Limb (tissue), 2 donors: ENCODE data around the gene GNG2.
A peak's percentile ranks its signal among the peaks of the same experiment; 100 is the strongest.

ENCODE experiments used
- DNase-seq, 2 donors: peaks; one replicate each; pipeline ENCODE4 v3.0.0-alpha.2; 2016; ENCODE audit errors: extremely low spot score in 2 of 2

Gene GNG2

DNA sequence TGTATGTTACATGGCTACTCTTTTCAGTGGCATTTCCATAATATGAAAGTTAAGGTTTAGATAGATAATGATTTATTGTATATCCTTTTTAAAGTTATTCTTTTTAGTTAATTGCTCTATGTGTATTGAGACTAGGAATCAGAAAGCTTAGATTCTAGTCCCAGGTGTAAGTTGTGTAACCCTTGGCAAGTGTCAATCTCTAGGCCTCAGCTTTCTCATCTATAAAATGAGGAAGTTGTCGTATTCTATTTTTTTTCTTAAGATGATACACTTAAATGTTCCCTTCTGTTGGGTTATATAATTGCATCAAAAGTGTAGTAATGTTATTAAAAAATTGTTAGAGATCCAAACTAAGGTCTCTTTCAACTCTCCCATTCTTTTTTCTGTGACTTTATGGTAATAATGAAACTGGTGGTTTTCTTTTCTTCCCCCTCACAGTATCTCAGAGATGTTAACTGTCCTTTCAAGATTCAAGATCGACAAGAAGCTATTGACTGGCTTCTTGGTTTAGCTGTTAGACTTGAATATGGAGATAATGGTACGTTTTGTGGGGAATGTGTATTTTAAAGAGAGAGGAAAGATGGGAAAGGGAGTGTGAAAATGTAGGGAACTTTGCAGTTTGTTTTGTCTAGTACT, 133.0 kb downstream of the GNG2 start:
- DNase-seq: no peak

DNA sequence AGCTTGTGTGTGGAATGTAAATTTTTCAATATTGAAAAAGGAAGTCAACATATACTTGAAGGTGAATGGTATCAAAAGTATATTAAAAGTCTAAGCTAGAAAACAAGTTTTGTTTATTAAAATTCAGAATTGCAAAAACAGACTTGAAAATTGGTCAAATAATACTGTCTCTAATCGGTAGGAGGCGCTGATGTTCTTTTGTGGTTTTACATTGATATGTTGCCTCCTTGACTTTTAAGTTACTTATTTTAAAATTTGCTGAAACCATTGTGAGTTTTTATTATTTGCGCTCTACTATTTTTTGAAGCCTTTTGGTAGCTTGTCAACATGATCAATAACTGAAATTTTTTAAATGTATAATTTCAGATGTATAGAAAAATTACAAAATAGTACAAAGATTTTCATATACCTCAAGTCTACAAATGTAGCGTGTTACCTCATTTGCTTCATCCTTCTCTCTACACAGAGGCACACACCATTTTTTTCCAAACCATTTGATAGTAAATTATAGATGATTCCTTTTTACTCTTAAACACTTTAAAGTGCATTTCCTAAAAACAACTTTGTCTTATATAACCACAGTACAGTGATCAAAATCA, 135.8 kb downstream of the GNG2 start:
- peak in 1 of 2 donors; percentile 34 for DNase-seq

DNA sequence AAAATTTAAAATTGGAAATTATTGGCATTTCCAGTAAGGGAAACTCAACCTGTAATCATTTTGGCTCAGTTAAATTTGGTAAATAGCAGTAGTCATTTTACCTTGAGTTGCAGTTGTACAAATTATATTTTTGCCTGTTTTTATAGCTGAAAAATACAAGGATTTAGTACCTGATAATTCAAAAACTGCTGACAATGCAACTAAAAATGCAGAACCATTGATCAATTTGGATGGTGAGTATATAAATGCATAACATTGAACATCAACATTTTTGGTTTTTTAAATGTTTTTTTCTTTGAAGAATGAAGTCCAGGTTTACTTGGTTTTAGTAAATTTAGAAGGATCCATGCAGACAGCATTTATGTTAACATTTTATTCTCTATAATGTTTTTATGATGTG, 137.9 kb downstream of the GNG2 start:
- no peak for DNase-seq

DNA sequence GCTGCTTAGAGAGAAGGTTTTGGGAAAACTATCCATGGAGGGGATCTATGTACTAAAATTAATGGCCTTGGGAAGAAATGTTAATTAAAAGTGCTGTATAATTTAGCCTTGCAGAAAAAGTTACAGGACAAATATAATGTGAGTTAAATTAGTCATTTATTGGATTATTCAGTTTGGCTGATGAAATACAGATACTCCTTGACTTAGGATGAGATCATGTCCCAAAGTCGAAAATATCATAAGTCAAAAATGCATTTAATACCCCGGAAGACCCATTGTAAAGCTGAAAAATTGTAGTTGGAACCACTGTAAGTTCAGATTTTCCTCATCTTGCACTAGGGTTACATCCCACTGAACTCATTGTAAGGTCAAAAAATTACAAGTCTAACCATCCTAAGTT, 138.7 kb downstream of the GNG2 start:
- DNase-seq: no peak

DNA sequence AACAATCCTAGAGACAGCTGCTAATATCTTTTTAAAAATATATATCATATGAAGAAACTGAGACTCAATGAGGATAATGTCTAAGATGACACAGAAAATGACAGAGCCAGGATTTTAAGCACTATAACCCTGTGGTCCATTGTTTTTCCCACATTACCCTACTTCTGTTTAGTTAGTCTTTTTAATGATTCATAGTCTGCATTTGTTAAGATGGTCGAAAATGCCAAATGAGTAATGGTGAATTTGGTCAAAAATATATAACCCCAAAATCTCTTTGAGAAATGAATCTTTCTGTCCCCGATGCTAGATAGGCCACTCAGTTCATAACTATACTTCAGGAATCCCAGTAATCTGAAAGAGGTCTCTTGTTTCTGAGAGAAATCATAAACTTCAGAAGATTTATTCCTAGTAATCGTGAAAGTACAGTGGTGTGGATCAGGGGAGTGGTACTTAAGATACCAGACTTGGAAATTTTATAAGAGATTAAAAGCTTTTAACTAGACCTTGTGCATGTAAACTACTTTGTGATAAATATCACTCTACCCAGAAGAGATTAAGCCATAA, 139.7 kb downstream of the GNG2 start:
- DNase-seq: no peak

DNA sequence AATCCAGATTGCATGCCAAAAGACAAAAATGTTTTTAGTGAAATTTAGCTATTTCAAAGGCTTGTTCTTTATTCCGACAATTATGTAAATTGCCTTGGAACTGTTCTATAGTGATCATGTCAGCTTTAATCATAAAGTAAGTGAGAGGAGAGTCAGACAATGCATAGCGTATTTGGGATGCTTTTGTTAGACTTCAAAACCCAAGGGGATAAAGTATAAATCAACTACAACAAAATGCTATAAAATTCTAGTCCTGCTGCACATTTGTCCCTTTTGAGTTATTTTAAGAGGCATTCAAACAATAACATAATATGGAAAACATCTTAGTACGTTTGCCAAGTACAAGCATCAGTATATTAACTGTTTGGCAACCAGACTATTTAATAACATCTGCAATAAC, 140.3 kb downstream of the GNG2 start:
- DNase-seq: peak in 1 of 2 donors; percentile 58

DNA sequence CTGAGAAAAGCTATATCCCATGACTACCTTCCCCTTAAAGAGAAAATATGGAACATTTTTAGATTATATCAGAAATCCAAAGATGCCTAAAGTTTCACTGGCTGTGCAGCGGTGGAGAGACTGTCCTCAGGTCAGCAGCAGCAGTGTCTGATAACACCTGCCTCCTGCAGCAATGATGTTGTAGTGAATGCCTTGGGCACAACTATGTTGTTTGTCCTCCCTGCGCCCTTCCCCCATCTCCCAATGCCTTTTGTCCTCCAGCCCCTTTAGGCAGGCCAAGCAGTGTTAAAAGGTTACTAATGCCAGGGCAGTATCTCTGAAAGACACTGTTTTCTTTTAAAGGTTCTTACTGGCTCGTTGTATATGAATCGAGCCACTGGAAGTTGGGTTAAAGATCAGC, 142.1 kb downstream of the GNG2 start:
- DNase-seq: no peak

DNA sequence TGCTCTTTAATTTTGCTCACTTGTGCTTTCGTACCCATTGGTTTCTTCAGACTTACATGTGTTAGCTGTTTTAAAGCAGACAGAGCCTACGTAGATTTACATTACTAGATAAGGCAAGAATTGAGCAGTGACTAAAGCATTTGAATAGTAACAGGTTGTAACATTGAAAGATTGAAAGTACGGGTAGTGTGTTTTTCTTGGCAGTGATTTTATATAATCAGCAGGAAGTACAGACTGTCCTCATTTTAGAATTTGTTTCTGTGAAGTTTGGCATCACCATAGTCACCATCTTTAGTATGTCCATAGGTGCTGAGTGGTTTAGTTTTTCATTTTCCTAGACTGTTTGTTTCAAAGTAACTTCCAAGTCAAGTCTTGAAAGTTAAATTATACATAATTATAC, 142.9 kb downstream of the GNG2 start:
- no peak for DNase-seq

DNA sequence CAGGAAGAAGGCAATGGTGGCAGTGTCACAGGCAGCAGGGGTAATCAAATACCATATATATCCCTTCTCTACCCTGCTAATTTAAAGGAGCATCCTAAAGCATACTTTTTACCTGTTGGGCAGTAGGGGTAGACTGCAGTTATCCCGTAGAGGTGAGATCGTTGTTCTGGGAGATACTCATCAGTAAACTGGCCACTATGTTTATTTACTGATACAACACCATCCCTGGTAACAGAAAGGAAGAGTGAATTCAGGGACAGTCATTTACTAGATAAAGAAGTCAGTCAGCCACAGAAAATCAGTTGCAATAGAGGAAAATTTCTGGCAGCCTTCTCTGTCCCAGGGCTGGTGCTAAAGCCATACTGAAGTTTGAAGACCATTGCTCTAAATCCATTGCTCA, 145.2 kb downstream of the GNG2 start:
- DNase-seq: no peak

DNA sequence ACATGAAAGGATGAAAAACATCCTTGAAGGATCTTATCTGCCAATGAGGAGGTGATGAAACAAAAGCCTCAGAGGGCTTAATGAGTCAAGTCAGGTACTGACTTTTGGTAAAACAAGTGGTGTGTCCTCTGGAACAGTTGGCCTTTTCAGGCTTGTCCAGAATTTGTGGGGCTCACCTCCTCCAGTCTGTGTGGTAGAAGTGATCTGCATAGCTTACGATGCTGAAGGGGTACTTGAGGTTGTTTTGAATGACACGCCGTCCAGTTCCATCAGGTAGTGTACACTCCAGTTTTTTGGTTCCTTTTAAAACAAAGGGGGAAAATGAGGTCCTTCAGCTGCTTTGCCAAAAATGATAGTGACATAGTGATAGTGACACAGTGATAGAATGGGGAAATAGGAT, 145.9 kb downstream of the GNG2 start:
- DNase-seq: no peak

DNA sequence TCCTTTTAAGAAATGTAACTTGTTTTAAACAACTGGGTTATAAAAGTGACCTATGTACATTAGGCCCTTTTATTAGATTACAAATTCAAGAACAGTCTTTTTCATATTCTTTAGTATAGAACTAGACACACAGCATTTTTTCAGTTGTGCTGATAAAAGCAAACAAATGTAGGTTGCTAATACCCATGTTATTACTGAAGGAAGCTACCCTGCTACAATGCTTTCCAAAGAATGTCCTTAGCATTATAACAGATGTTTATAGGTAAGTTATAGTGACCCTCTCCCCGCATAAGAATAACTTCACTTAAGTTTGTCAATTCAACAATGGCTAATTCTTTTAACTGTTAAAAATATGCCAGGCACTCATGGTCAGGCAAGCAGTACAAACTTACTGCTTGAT, 146.8 kb downstream of the GNG2 start:
- no peak for DNase-seq

DNA sequence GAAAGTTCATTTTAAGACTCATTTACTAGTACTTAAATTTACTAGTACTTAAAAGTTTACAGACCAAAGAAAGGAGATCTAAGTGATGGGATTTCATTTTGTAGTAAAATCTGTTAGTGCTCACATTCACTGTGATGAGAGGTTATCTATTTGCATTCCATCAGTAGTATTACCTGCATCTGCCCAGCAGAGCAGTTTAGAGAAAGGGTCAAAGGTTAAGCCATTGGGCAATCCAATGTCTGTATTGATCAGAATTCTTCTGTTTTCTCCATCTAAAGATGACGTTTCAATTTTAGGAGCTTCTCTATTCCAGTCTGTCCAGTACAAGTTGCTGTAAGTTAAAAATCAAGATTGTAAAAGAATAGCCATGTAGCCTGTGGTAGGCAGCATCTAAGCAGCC, 147.2 kb downstream of the GNG2 start:
- DNase-seq: no peak

DNA sequence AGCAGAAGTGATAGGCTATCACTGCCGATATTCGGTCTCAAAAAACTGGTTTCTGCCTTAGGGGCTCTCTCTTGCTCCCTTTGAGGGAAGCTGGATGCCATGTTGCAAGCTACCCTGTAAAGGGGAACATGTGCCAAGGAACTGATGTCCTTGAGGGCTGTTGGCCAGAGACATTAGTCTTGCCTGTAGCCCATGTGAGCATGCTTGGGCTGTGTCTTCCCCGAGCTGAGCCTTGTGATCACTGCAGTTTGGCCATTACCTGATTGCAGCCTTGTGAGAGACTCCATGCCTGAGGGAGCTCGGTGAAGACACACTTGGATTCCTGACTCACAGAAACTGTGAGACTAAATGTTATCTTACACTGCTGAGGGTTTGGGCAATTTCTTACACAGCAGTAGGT, 147.7 kb downstream of the GNG2 start:
- DNase-seq: no peak

DNA sequence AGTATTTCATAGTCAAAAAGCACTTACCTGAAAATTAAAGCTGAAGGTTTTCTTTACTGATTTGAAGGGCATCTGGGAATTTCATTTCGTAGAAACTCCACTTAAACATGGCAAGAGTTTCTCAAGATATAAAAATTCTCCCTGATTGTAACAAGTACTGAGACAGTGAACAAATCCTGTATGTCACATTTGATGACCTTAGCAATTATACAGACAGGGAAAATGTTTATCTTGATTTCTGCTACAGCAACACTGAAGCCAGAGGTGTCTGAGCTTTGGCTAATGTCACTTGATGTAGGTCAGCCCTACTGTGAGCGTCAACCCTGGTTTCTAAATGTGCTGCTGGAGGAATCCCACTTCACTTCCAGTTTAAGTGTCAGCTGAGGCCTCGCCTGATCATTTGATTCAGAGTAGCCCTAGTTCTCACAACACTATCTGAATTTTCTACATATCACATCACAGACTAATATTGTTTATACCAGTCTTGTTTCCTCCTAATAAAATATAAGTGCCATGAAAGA, 149.8 kb downstream of the GNG2 start:
- DNase-seq: no peak

DNA sequence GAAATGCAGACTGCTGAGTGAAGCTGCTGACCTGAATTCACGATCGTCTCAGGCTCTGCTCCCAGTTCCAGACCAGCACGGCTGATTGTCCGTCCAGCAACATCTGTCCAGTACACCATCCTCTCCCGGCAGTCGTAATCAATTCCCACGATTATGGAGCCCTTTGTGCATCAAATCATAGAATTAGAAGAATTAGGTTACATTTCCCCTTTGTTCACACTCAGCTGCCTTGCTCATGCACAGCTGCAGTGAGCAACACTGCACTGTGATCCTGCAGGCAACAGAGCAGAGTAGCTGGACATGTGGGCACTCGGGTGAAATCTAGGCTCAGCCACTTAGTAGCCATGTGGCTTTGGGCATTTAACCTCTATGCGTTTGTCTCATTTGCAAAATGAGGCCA, 151.1 kb downstream of the GNG2 start:
- DNase-seq: no peak

DNA sequence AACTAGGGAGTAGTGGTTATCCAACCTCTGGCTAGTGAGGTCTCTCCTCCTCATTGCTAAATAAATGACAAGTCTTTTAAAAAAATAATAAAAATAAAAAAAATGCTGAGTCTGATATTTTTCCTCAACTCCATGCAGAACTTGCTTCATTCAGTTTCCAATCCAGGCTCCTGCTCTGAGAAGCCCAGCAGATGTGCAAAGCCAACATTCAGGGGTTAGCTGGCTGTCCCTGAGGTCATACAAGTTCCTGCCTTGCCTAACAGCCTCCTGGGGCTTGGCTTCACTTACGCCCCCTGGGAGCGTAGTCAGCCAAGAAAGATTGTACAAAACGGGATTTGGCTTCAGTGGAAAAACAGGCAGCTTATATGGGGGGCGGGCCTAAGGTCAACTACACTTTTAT, 152.2 kb downstream of the GNG2 start:
- no peak for DNase-seq

DNA sequence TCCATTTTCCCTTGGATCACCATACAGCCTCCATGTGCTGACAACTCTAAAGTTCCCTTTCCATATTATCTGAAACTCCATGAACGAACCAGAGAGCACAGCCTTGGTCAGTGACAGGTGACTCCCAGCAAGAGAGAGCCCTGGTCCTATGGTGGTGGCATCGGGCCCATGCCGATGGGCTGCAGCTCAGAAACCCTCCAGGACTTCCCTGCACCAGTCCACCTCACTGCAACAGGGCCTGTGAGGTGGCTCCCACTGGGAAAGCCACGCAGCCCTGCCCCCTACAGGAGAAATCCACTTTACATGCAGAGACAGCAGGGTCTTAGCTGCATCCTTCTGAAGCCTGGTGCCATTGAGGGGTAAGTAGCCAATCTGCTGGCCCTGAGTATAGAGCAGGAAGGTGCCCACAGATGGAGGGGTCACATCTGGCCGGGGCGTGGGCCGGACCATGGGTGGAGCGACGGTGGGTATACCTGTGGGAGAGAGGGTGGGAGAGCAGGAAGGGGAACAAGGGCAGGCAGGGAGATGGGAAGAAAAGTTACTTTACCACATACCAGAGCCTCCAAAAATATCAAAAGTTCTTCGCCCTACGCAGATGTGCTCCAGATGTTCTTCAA, 153.7 kb downstream of the GNG2 start:
- no peak for DNase-seq

DNA sequence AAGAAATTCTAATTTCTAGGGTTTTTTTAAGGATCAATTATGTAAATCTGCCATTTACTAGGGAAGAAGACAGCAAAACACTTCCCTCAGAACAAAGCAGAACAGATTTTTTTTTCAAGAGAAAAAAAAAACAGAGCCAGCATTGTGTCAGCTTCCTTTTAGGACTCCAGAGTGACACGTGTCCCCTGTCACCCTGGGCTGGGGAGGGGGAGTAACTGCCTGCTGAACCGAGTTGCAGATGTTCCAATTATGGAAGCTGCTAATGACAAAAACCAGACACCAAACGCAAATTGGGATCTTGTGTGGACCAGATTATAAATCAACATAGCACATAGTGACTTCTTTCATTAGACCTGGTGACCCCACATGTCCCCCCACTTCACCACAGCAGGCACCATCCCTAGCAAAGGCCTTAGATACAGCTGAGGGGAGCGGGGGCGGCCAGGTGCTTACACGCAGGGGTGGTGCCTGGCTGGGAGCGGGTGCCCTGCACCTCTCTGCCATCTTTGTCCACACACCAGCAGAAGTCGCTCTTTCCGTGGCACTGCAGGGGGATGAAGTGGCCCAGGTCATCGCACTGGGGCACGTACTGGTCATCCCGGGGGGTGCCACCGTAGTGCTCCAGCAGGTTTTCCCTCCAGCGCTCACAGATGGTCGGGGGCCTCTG, 154.3 kb downstream of the GNG2 start:
- no peak for DNase-seq

DNA sequence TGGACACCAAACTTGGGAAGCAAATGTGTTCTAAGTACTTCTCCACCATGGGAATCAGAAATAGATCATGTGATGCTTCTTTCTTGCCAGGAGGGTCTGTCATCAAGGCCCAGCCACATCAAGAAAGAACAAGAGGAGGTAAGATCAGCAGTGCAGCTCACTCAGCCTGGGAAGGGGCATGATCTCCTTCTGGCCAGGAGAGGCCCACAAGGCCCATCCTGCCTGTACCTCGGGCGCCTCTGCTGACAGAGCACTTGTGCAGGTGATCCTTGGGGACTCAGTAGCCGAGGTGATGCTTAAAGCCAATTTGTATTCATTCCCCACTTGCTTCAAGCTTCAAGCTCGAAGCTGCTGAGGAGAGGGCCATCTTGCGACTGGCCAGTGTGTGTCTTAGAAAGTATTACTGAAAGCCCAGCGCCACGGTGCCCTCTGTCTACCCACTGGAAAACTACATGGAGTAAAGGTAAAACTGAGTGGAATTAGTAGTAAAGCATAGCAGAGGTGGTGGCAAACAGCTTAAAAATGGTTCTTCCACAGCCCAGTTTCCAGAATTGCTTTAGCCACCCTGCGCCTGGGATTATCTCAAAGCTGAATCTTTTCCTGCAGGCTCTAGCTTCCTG, 155.1 kb downstream of the GNG2 start:
- DNase-seq: no peak

DNA sequence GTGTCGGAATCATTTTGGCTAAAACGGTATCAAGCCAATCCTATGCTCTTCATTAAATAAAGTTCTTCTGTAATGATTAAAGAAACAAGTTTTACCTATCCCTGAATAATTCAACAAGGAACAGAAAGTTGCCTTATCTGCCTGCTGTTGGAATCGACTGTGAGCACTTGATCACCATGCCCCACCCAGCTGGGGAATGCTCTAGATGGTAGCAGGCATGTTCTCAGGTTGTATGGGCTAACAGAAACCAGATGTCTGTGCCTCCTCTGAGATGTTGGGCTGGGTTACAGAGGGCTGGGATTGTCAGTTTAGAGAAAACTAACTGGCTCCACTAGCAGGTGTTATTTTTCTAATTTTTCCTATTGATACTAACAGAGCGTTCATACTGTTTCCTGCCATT, 157.8 kb downstream of the GNG2 start:
- no peak for DNase-seq

DNA sequence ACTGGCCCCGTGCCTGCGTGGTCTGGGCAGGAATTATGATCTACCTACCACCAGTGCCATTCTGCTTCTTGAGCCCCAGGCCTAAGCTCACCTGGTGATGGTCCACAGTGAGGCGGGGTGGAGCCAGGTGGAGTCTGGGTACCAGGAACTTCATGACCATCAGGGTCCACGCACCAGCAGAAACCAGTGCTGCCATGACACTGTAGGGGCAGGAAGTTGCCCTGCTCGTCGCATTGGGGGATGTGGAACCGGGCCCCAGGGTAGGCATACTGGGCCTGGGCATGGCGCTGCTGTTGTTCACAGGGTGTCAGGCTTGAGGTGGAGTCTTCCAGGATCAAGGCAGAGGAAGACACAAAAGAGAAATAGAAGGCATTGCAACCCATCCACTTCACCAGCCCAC, 158.6 kb downstream of the GNG2 start:
- no peak for DNase-seq
